HEK293 (cell line): Measurements from ENCODE around the gene ULBP1.

Source experiments
- CTCF ChIA-PET: fragments of 350-600 bp; formaldehyde crosslinking; extraction: SDS; loops from one replicate; lab custom pipeline; 2021; ENCODE audit warnings: antibody characterized with exemption; lab: Yijun Ruan, JAX
- POLR2A ChIA-PET: fragments of 300-600 bp; formaldehyde crosslinking; extraction: SDS; loops from one replicate; lab custom pipeline; 2020; ENCODE audit warnings: antibody characterized with exemption, inconsistent platforms; lab: Yijun Ruan, JAX
- H3K27ac ChIP-seq: fragments of 200-500 bp; sonication (Bioruptor generic); 2 replicates; pipeline ENCODE4 v1.5.1; 2014; ENCODE audit warnings: low read depth, low read length, control low read depth, inconsistent platforms; ENCODE audit errors: extremely low read depth
- H3K36me3 ChIP-seq, 2 experiments: fragments of 200-500 bp in 1 of 2; sonication (Bioruptor generic) in 1 of 2; 1 replicate in 1 of 2; 2 replicates in 1 of 2; pipeline ENCODE4 v1.5.1; 2014 to 2017; ENCODE audit warnings: inconsistent platforms in 2 of 2, low read length in 2 of 2; ENCODE audit not compliant: control insufficient read depth in 2 of 2, insufficient read depth in 1 of 2
- H3K4me1 ChIP-seq: fragments of 200-500 bp; sonication (Bioruptor generic); 2 replicates; pipeline ENCODE4 v1.5.1; 2014; ENCODE audit warnings: mild to moderate bottlenecking, low read length, inconsistent platforms; ENCODE audit not compliant: control insufficient read depth, insufficient read depth
- H3K4me3 ChIP-seq: 2 replicates; pipeline ENCODE4 v1.5.1; 2011; ENCODE audit warnings: low read depth, mild to moderate bottlenecking, control low read depth, low read length, moderate library complexity
- H3K9me3 ChIP-seq: fragments of 200-500 bp; sonication (Bioruptor generic); 2 replicates; pipeline ENCODE4 v1.5.1; 2014; ENCODE audit warnings: low read depth, low read length, inconsistent platforms; ENCODE audit not compliant: control insufficient read depth, insufficient read depth
- CTCF ChIP-seq: fragments of 450-650 bp; formaldehyde crosslinking; IDR thresholded peaks from 2 replicates; pipeline ENCODE4 v1.5.1; 2016; ENCODE audit warnings: missing biosample characterization, missing genetic modification characterization
- EGR2 ChIP-seq: fragments of 450-650 bp; formaldehyde crosslinking; IDR thresholded peaks from 2 replicates; pipeline ENCODE4 v1.5.1; 2016; ENCODE audit warnings: low read depth, missing biosample characterization, missing genetic modification characterization
- HIC1 ChIP-seq: fragments of 450-650 bp; formaldehyde crosslinking; IDR thresholded peaks from 2 replicates; pipeline ENCODE4 v1.5.1; 2016; ENCODE audit warnings: missing biosample characterization, missing genetic modification characterization
- INSM2 ChIP-seq: fragments of 450-650 bp; formaldehyde crosslinking; IDR thresholded peaks from 2 replicates; pipeline ENCODE4 v1.5.1; 2016; ENCODE audit warnings: missing biosample characterization, missing genetic modification characterization
- KLF10 ChIP-seq: fragments of 450-650 bp; IDR thresholded peaks from 2 replicates; pipeline ENCODE4 v1.5.1; 2018; ENCODE audit warnings: missing biosample characterization, mild to moderate bottlenecking, missing genetic modification characterization
- KLF8 ChIP-seq: fragments of 450-650 bp; formaldehyde crosslinking; IDR thresholded peaks from 2 replicates; pipeline ENCODE4 v1.5.1; 2016; ENCODE audit warnings: missing biosample characterization, missing genetic modification characterization
- MEIS1 ChIP-seq: sonication (generic); formaldehyde crosslinking; IDR thresholded peaks from 2 replicates; pipeline ENCODE4 v1.8.1; 2022; ENCODE audit warnings: missing genetic modification reagents, mild to moderate bottlenecking, borderline replicate concordance
- OVOL3 ChIP-seq: fragments of 450-650 bp; formaldehyde crosslinking; IDR thresholded peaks from 2 replicates; pipeline ENCODE4 v1.5.1; 2016; ENCODE audit warnings: missing biosample characterization, missing genetic modification characterization
- PATZ1 ChIP-seq: fragments of 450-650 bp; formaldehyde crosslinking; IDR thresholded peaks from 2 replicates; pipeline ENCODE4 v1.5.1; 2016; ENCODE audit warnings: missing biosample characterization, missing genetic modification characterization
- REPIN1 ChIP-seq: fragments of 450-650 bp; formaldehyde crosslinking; IDR thresholded peaks from 2 replicates; pipeline ENCODE4 v1.5.1; 2017; ENCODE audit warnings: missing biosample characterization, missing genetic modification characterization, low read depth
- SP3 ChIP-seq: fragments of 450-650 bp; formaldehyde crosslinking; IDR thresholded peaks from 2 replicates; pipeline ENCODE4 v1.5.1; 2016; ENCODE audit warnings: missing biosample characterization, missing genetic modification characterization
- TRIM28 ChIP-seq: IDR thresholded peaks from 2 replicates; pipeline ENCODE4 v1.6.1; 2011; ENCODE audit warnings: low read length, control low read depth, borderline replicate concordance
- ZEB2 ChIP-seq: fragments of 450-650 bp; formaldehyde crosslinking; IDR thresholded peaks from 2 replicates; pipeline ENCODE4 v1.5.1; 2016; ENCODE audit warnings: missing biosample characterization, missing genetic modification characterization
- ZFHX2 ChIP-seq: fragments of 450-650 bp; formaldehyde crosslinking; conservative IDR thresholded peaks from 2 replicates; pipeline ENCODE4 v1.5.1; 2016; ENCODE audit warnings: missing biosample characterization, missing genetic modification characterization
- ZFP41 ChIP-seq: fragments of 450-650 bp; formaldehyde crosslinking; IDR thresholded peaks from 2 replicates; pipeline ENCODE4 v1.5.1; 2016; ENCODE audit warnings: missing biosample characterization, missing genetic modification characterization, borderline replicate concordance
- ZNF214 ChIP-seq: fragments of 450-650 bp; formaldehyde crosslinking; IDR thresholded peaks from 2 replicates; pipeline ENCODE4 v1.5.1; 2017; ENCODE audit warnings: missing biosample characterization, mild to moderate bottlenecking, missing genetic modification characterization, borderline replicate concordance
- ZNF324 ChIP-seq: fragments of 450-650 bp; formaldehyde crosslinking; IDR thresholded peaks from 2 replicates; pipeline ENCODE4 v1.5.1; 2016; ENCODE audit warnings: missing biosample characterization, missing genetic modification characterization
- ZNF335 ChIP-seq: fragments of 450-650 bp; formaldehyde crosslinking; conservative IDR thresholded peaks from 2 replicates; pipeline ENCODE4 v1.5.1; 2016; ENCODE audit warnings: missing biosample characterization, missing genetic modification characterization
- ZNF416 ChIP-seq: fragments of 450-650 bp; formaldehyde crosslinking; IDR thresholded peaks from 2 replicates; pipeline ENCODE4 v1.5.1; 2016; ENCODE audit warnings: missing biosample characterization, missing genetic modification characterization
- ZNF600 ChIP-seq: fragments of 450-650 bp; formaldehyde crosslinking; IDR thresholded peaks from 2 replicates; pipeline ENCODE4 v1.5.1; 2016; ENCODE audit warnings: missing biosample characterization, missing genetic modification characterization
- ZNF629 ChIP-seq: fragments of 450-650 bp; formaldehyde crosslinking; IDR thresholded peaks from 2 replicates; pipeline ENCODE4 v1.5.1; 2017; ENCODE audit warnings: missing biosample characterization, missing genetic modification characterization
- ZNF660 ChIP-seq: fragments of 450-650 bp; IDR thresholded peaks from 2 replicates; pipeline ENCODE4 v1.5.1; 2018; ENCODE audit warnings: missing biosample characterization, mild to moderate bottlenecking, missing genetic modification characterization
- ZNF664 ChIP-seq: fragments of 450-650 bp; formaldehyde crosslinking; IDR thresholded peaks from 2 replicates; pipeline ENCODE4 v1.5.1; 2016; ENCODE audit warnings: missing biosample characterization, missing genetic modification characterization

Gene ULBP1

GRCh38 chr6:149924933-149925252, 38.9 kb upstream of the ULBP1 start (continued):
- TF ChIP-seq MEIS1 (CRISPR knock-in tag): no peak

- no peak for TF ChIP-seq ZNF214 (tag by site-specific recombination)
- no peaks in the 10 kb centered on the region for H3K36me3 ChIP-seq
- peak overlapping the region; percentile 38 for H3K4me3 ChIP-seq
- CTCF ChIA-PET: interaction anchor here (0.6 to 2.5 kb wide), 7 partner anchors 54 to 92 kb away, joined by 3 to 45 read pairs (median 4); no protein-coding TSS in a partner anchor
- H3K4me1 ChIP-seq: no peaks in the 10 kb centered on the region
- no peaks in the 10 kb centered on the region for H3K9me3 ChIP-seq
- H3K27ac ChIP-seq: no peak overlapping the region
- POLR2A ChIA-PET: interaction anchor here (1.2 kb wide), 1 partner anchor 144 kb away, joined by 3 read pairs; the partner anchor contains the start of gene ULBP3
These were observed 38.3 kb upstream of the ULBP1 start for GRCh38 chr6:149925253-149925973.

- CTCF ChIA-PET: interaction anchor here (0.8 to 2.5 kb wide), 9 partner anchors 56 to 427 kb away, joined by 3 to 21 read pairs (median 4); no protein-coding TSS in a partner anchor
- POLR2A ChIA-PET: no interaction called here
- Histone ChIP-seq H3K27ac (no peak overlapping the region), H3K4me3 (peak overlapping the region; percentile 38), H3K9me3 (no peaks in the 10 kb centered on the region), H3K36me3 (no peaks in the 10 kb centered on the region), H3K4me1 (no peaks in the 10 kb centered on the region)
- TF ChIP-seq OVOL3 (tag by site-specific recombination) (no peak), TRIM28 (peak; percentile 8; the same call in 1 of the 2 replicates), ZNF660 (tag by site-specific recombination) (0 out of 2 replicates have a peak, but pooled peaks have one; percentile 36), HIC1 (tag by site-specific recombination) (peak; percentile 48; the same call in 1 of the 2 replicates), KLF10 (tag by site-specific recombination) (0 out of 2 replicates have a peak, but pooled peaks have one; percentile 31), PATZ1 (tag by site-specific recombination) (peak; percentile 54; the same call in 1 of the 2 replicates), ZNF324 (tag by site-specific recombination) (0 out of 2 replicates have a peak, but pooled peaks have one; percentile 27), ZNF416 (tag by site-specific recombination) (no peak), SP3 (tag by site-specific recombination) (peak; percentile 34; the same call in 1 of the 2 replicates), INSM2 (tag by site-specific recombination) (no peak), ZFP41 (no peak), REPIN1 (no peak), EGR2 (tag by site-specific recombination) (0 out of 2 replicates have a peak, but pooled peaks have one; percentile 24), ZFHX2 (peak; percentile 18), ZNF629 (tag by site-specific recombination) (peak; percentile 47), ZEB2 (tag by site-specific recombination) (peak; percentile 19; the same call in 1 of the 2 replicates), KLF8 (tag by site-specific recombination) (0 out of 2 replicates have a peak, but pooled peaks have one; percentile 21), CTCF (peak; percentile 86), ZNF600 (peak; percentile 63; the same call in 1 of the 2 replicates), ZNF335 (peak; percentile 79), ZNF664 (tag by site-specific recombination) (no peak)
These were observed 37.6 kb upstream of the ULBP1 start for GRCh38 chr6:149925974-149926777.
